ENCODE data around the gene IFI27L1. TPM values are rescaled to one million over a fixed set of nuclear protein-coding genes. Genes with fewer than 3 reads are reported as not detected.

IFI27L1 gene
- total RNA-seq, 1 donor from 2014 or later: 24.7 TPM

GRCh38 chr14:94054936-94055335, 26.2 kb upstream of the IFI27L1 start:
- H3K4me3 ChIP-seq (ENCODE audit: low read depth, low read length): no peak overlapping the region
- DNase-seq (ENCODE audit: low read depth): no peak
- no peak for TF ChIP-seq CTCF (IDR thresholded peaks at IDR 0.05; ENCODE audit: insufficient read depth, low read length, poor library complexity, severe bottlenecking)
- peaks cover 8% of the 10 kb centered on the region for H3K36me3 ChIP-seq (ENCODE audit: control insufficient read depth, insufficient read depth, low read length)
- H3K27me3 ChIP-seq (ENCODE audit: control insufficient read depth, insufficient read depth, low read length): no peaks in the 10 kb centered on the region

- Histone ChIP-seq H3K36me3 (ENCODE audit: control insufficient read depth, insufficient read depth, low read length) (peaks cover 5% of the 10 kb centered on the region), H3K27me3 (ENCODE audit: control insufficient read depth, insufficient read depth, low read length) (no peaks in the 10 kb centered on the region), H3K4me3 (ENCODE audit: low read depth, low read length) (no peak overlapping the region)
- TF ChIP-seq CTCF (IDR thresholded peaks at IDR 0.05; ENCODE audit: insufficient read depth, low read length, poor library complexity, severe bottlenecking): no peak
- DNase-seq (ENCODE audit: low read depth): no peak
Measured at GRCh38 chr14:94056579-94057308, 24.4 kb upstream of the IFI27L1 start.

- no peak for TF ChIP-seq CTCF (IDR thresholded peaks at IDR 0.05; ENCODE audit: insufficient read depth, low read length, poor library complexity, severe bottlenecking)
- Histone ChIP-seq H3K4me3 (ENCODE audit: low read depth, low read length) (no peak overlapping the region), H3K36me3 (ENCODE audit: control insufficient read depth, insufficient read depth, low read length) (peaks cover 4% of the 10 kb centered on the region), H3K27me3 (ENCODE audit: control insufficient read depth, insufficient read depth, low read length) (no peaks in the 10 kb centered on the region)
- no peak for DNase-seq (ENCODE audit: low read depth)
Measured at GRCh38 chr14:94058128-94058673, 22.9 kb upstream of the IFI27L1 start.

- peaks cover 4% of the 10 kb centered on the region for H3K36me3 ChIP-seq (ENCODE audit: control insufficient read depth, insufficient read depth, low read length)
- H3K4me3 ChIP-seq (ENCODE audit: low read depth, low read length): no peak overlapping the region
- no peak for DNase-seq (ENCODE audit: low read depth)
- TF ChIP-seq CTCF (IDR thresholded peaks at IDR 0.05; ENCODE audit: insufficient read depth, low read length, poor library complexity, severe bottlenecking): no peak
- H3K27me3 ChIP-seq (ENCODE audit: control insufficient read depth, insufficient read depth, low read length): no peaks in the 10 kb centered on the region
Measured at GRCh38 chr14:94058674-94059138, 22.4 kb upstream of the IFI27L1 start.

GRCh38 chr14:94059998-94060397, 21.1 kb upstream of the IFI27L1 start:
- H3K27me3 ChIP-seq (ENCODE audit: control insufficient read depth, insufficient read depth, low read length): no peaks in the 10 kb centered on the region
- peaks cover 4% of the 10 kb centered on the region for H3K36me3 ChIP-seq (ENCODE audit: control insufficient read depth, insufficient read depth, low read length)
- no peak for TF ChIP-seq CTCF (IDR thresholded peaks at IDR 0.05; ENCODE audit: insufficient read depth, low read length, poor library complexity, severe bottlenecking)
- no peak for DNase-seq (ENCODE audit: low read depth)
- no peak overlapping the region for H3K4me3 ChIP-seq (ENCODE audit: low read depth, low read length)
